Small intestine (tissue), 7 donors: Measurements from ENCODE around the gene BRME1. TPM values are rescaled to one million over a fixed set of nuclear protein-coding genes. Genes with fewer than 3 reads are reported as not detected.

ENCODE experiments used
- DNase-seq, 2 donors: peaks; one replicate each; pipeline versions ENCODE4 v3.0.0 to v3.0.0-alpha.2; 2013
- FAIRE-seq: peaks from 2 replicates; lab custom pipeline; 2012; peaks lifted over from hg19 to GRCh38; lab: Jason Lieb, UNC
- H3K27ac ChIP-seq, 3 donors: one replicate each; pipeline ENCODE4 v1.5.1; 2013; ENCODE audit warnings: low read length in 2 of 3, mild to moderate bottlenecking in 2 of 3, control low read depth in 1 of 3, inconsistent platforms in 1 of 3, low read depth in 1 of 3, moderate library complexity in 1 of 3
- H3K27me3 ChIP-seq, 3 donors: one replicate each; pipeline ENCODE4 v1.6.1; 2013; ENCODE audit warnings: low read length in 3 of 3, inconsistent platforms in 1 of 3; ENCODE audit not compliant: control insufficient read depth in 3 of 3, insufficient read depth in 3 of 3
- H3K36me3 ChIP-seq, 3 donors: one replicate each; pipeline ENCODE4 v1.6.1; 2013; ENCODE audit warnings: low read length in 3 of 3, inconsistent platforms in 1 of 3, low read depth in 1 of 3, mild to moderate bottlenecking in 1 of 3, moderate library complexity in 1 of 3; ENCODE audit not compliant: control insufficient read depth in 3 of 3, insufficient read depth in 2 of 3
- H3K4me1 ChIP-seq, 3 donors: one replicate each; pipeline ENCODE4 v1.6.1; 2013; ENCODE audit warnings: low read length in 2 of 3, inconsistent platforms in 1 of 3, low read depth in 1 of 3, mild to moderate bottlenecking in 1 of 3, moderate library complexity in 1 of 3; ENCODE audit not compliant: control insufficient read depth in 3 of 3, insufficient read depth in 2 of 3
- H3K4me3 ChIP-seq, 3 donors: one replicate each; pipeline ENCODE4 v1.5.1; 2013; ENCODE audit warnings: low read length in 3 of 3, control low read depth in 1 of 3, inconsistent platforms in 1 of 3, low read depth in 1 of 3, mild to moderate bottlenecking in 1 of 3, moderate library complexity in 1 of 3
- H3K9me3 ChIP-seq, 2 donors: one replicate each; pipeline ENCODE4 v1.6.1; 2013; ENCODE audit warnings: low read depth in 1 of 2, low read length in 1 of 2; ENCODE audit not compliant: control insufficient read depth in 2 of 2, insufficient read depth in 1 of 2
- WGBS, 3 donors: extraction: QIAGEN DNeasy Blood & Tissue Kit; methylation state at CpG; one replicate each; pipeline ENCODE4 v1.1.7; 2013; 5-methylcytosine and 5-hydroxymethylcytosine counted together
- polyA plus RNA-seq, 4 donors: library from polyadenylated mRNA; stranded (reverse) in 3 of 4; unstranded in 1 of 4; fragments of 200-250 nt in 3 of 4; fragments of 120-200 nt in 1 of 4; gene quantifications; one replicate each; pipeline versions ENCODE4 v1.2.1 to v1.2.3, GENCODE V29; 2013
- donor health status: healthy with polysubstance abuse.
- donor health status: control.
- donor health status: control.
- donor health status: Bipolar disorder and iron deficiency.
- donor health status: healthy.

The BRME1 gene
- polyA plus RNA-seq, 4 donors: 3.5 to 67.1 (median 25.9) TPM

- 2% methylated on average over 45 to 82 of the region's 82 CpGs for WGBS, 3 donors
- H3K27ac ChIP-seq: peak overlapping the region in 1 of 3 donors; percentile 58
- peaks cover 0 to 7% (median 0%) of the 10 kb centered on the region in 3 donors for H3K36me3 ChIP-seq
- peak overlapping the region; percentile 26 to 61 (median 45) for H3K4me3 ChIP-seq
- peaks cover 0 to 27% (median 0%) of the 10 kb centered on the region in 3 donors for H3K4me1 ChIP-seq
- DNase-seq (peak in 1 of 2 donors; percentile 82), FAIRE-seq (no peak)
- no peaks in the 10 kb centered on the region for H3K9me3 ChIP-seq
- peaks cover 0 to 9% (median 2%) of the 10 kb centered on the region in 3 donors for H3K27me3 ChIP-seq
Measured at GRCh38 chr19:13865571-13866462, 40.1 kb downstream of the BRME1 start.

DNA sequence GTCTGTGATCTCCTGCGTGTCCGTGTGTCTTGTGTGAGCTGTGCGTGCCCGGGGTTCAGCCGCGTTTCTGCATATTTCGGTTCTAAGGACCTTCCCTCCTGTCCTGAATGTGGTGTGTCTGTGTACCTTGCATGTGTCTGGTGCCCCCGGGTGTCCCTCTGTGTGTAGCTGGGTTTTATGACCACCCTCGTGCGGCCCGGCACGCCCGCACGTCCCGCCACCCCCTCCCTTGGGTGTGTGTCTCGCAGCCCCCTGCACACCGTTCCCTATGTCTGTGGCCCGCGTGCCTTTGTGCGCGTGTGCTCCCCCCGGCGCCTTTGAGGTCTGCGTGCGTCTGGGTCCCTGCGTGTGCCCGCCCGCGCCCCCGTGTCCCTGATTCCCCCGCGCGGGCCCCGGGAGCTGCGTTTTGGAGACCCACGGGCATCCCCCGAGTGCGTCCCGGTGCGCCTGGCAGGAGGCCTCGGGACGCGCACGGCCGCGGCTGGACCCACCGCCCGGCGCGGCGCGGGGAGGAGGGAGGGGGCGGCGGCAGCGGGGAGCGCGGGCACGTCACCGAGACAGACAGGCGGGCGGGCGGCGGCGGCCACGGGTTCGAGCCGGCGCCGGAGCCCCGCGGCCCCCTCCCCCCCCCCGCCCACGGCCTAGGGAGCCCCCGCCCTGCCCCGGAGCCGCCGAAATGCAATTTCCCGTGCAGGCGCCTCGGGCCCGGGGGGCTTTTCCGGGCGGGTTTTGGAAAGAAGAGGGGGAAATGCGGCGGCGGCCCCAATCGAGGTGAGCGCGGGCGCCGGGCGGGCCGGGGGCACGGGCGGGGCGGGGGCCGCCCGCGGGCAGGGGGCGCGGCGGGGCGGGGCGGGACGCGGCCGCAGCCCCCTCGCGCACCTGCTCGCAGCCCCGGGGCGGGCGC is 41.0 kb downstream of the BRME1 start:
- no peak for FAIRE-seq
- Histone ChIP-seq H3K4me1 (peaks cover 0 to 27% (median 0%) of the 10 kb centered on the region in 3 donors), H3K27ac (peak overlapping the region in 1 of 3 donors; percentile 4), H3K4me3 (peak overlapping the region in 2 of 3 donors; percentile 45 to 61), H3K36me3 (peaks cover 0 to 3% (median 0%) of the 10 kb centered on the region in 3 donors), H3K27me3 (peaks cover 0 to 9% (median 2%) of the 10 kb centered on the region in 3 donors), H3K9me3 (no peaks in the 10 kb centered on the region)
- DNase-seq: peak in 1 of 2 donors; percentile 65
- WGBS, 3 donors: 3 to 6% (median 5%) methylated on average over 23 to 106 of the region's 113 CpGs

GRCh38 chr19:13864046-13864666 is 41.8 kb downstream of the BRME1 start:
- Histone ChIP-seq H3K27ac (peak overlapping the region in 2 of 3 donors; percentile 3 to 4), H3K4me3 (no peak overlapping the region), H3K9me3 (no peaks in the 10 kb centered on the region), H3K36me3 (peaks cover 0 to under 1% (median 0%) of the 10 kb centered on the region in 3 donors), H3K4me1 (peaks cover 0 to 27% (median 0%) of the 10 kb centered on the region in 3 donors), H3K27me3 (peaks cover 0 to 9% (median 2%) of the 10 kb centered on the region in 3 donors)
- 18 to 29% (median 26%) methylated on average over 13 of the region's 13 CpGs for WGBS, 3 donors
- FAIRE-seq (no peak), DNase-seq (peak in 1 of 2 donors; percentile 57)

GRCh38 chr19:13861714-13862531 is 44.0 kb downstream of the BRME1 start:
- Histone ChIP-seq H3K4me3 (peak overlapping the region; percentile 12 to 45 (median 40)), H3K27ac (peak overlapping the region; percentile 62 to 99 (median 82)), H3K36me3 (no peaks in the 10 kb centered on the region), H3K9me3 (no peaks in the 10 kb centered on the region), H3K4me1 (peaks cover 0 to 27% (median 0%) of the 10 kb centered on the region in 3 donors), H3K27me3 (peaks cover 0 to 9% (median 2%) of the 10 kb centered on the region in 3 donors)
- DNase-seq (peak; percentile 87 to 97), FAIRE-seq (no peak)
- 0 to 1% (median 1%) methylated on average over 25 to 27 of the region's 27 CpGs for WGBS, 3 donors

DNA sequence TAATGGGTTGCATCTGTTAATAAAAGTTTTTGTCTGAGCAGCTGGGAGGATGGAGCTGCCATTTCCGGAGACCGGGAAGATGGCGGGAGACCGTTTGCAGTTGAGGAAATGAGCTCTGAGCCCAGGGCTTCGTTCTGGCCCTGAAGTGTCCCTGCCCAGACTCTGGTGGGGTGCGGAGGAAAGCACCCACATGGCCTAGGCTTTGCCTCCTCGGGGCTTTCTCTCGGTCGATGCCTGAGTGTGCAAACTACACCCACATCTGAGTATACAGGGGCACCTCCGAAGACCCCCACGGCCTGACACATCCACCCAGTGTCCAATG is 44.6 kb downstream of the BRME1 start:
- FAIRE-seq (no peak), DNase-seq (no peak)
- WGBS, 3 donors: 22 to 39% (median 32%) methylated on average over 6 to 11 of the region's 11 CpGs
- Histone ChIP-seq H3K27me3 (peaks cover 0 to 9% (median under 1%) of the 10 kb centered on the region in 3 donors), H3K4me3 (peak overlapping the region in 2 of 3 donors; percentile 40 to 45), H3K36me3 (no peaks in the 10 kb centered on the region), H3K27ac (peak overlapping the region; percentile 62 to 99 (median 82)), H3K9me3 (no peaks in the 10 kb centered on the region), H3K4me1 (peaks cover 0 to 31% (median 0%) of the 10 kb centered on the region in 3 donors)

DNA sequence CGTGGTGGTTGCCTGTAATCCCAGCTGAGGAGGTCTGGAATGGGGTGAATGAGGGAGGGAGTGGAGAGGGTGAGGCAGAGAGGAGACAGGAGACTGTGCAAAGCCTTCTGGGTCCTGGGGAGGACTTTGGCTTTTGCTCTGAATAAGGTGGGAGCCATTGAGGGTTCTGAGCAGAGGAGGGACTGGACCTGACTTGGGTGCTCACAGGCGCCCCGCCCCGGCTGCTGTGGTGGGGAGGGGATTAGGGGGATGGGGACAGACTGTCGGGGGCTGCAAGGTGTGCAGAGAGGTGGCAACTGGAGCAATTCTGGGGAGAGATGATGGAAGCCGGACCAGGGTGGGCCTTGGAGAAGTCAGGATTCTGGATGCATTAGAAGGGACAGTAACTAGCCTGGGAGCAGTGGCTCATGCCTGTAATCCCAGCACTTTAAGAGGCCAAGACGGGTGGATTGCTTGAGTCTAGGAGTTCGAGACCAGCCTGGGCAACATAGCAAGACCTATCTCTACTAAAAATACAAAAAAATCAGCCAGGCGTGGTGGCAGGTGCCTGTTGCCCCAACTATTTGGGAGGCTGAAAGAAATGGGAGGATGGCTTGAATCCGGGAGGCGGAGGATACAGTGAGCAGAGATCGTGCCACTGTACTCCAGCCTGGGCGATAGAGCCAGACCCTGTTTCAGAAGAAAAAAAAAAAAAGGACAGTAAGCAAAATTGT is 45.1 kb downstream of the BRME1 start:
- no peak overlapping the region for H3K4me3 ChIP-seq
- no peaks in the 10 kb centered on the region for H3K36me3 ChIP-seq
- H3K27ac ChIP-seq: peak overlapping the region in 2 of 3 donors; percentile 82 to 99
- FAIRE-seq (no peak), DNase-seq (peak in 1 of 2 donors; percentile 14)
- peaks cover 0 to 28% (median 0%) of the 10 kb centered on the region in 3 donors for H3K4me1 ChIP-seq
- no peaks in the 10 kb centered on the region for H3K9me3 ChIP-seq
- H3K27me3 ChIP-seq: peaks cover 0 to 5% (median 0%) of the 10 kb centered on the region in 3 donors
- 75 to 84% (median 83%) methylated on average over 13 of the region's 13 CpGs for WGBS, 3 donors

- no peaks in the 10 kb centered on the region for H3K36me3 ChIP-seq
- no peak for FAIRE-seq
- H3K9me3 ChIP-seq: peaks cover 0 to under 1% of the 10 kb centered on the region in 2 donors
- H3K4me1 ChIP-seq: peaks cover 0 to 25% (median 3%) of the 10 kb centered on the region in 3 donors
- H3K27me3 ChIP-seq: peaks cover 0 to under 1% (median 0%) of the 10 kb centered on the region in 3 donors
- H3K4me3 ChIP-seq: no peak overlapping the region
- WGBS, 3 donors: 91 to 100% (median 94%) methylated on average over 3 of the region's 3 CpGs
- no peak overlapping the region for H3K27ac ChIP-seq
- no peak for DNase-seq
Measured at GRCh38 chr19:13859361-13859880, 46.5 kb downstream of the BRME1 start.
